Left ventricle myocardium inferior (tissue), 1 donor: ENCODE measurements around the gene SH3D21. TPM values are rescaled to one million over a fixed set of nuclear protein-coding genes. Genes with fewer than 3 reads are reported as not detected.
A peak's percentile ranks its signal among the peaks of the same experiment; 100 is the strongest.

Experiments used
- DNase-seq: peaks from one replicate; pipeline ENCODE4 v3.0.0-alpha.2; 2020
- H3K27ac ChIP-seq: fragments of 200-600 bp; replicated peaks from 2 replicates; pipeline ENCODE4 v1.8.0; 2021
- H3K27me3 ChIP-seq: fragments of 200-600 bp; 2 replicates; pipeline ENCODE4 v1.8.0; 2021; ENCODE audit warnings: low read depth
- H3K36me3 ChIP-seq: fragments of 200-600 bp; 2 replicates; pipeline ENCODE4 v1.8.0; 2021
- H3K4me1 ChIP-seq: fragments of 200-600 bp; 2 replicates; pipeline ENCODE4 v1.8.0; 2021
- H3K4me3 ChIP-seq: fragments of 200-600 bp; 2 replicates; pipeline ENCODE4 v1.8.0; 2021; ENCODE audit warnings: mild to moderate bottlenecking, moderate library complexity
- H3K9me3 ChIP-seq: fragments of 200-600 bp; replicated peaks from 2 replicates; pipeline ENCODE4 v1.8.0; 2021
- intact Hi-C: fragments of 100-400 bp; cut with micrococcal nuclease; formaldehyde crosslinking; loops from one replicate; pipeline ENCODE4 v1.11.0; 2022
- total RNA-seq: library from RNA; stranded (reverse); fragmentation: NEBNext Ultra II Directional; extraction: Animal tissue kit (Norgen Biotek cat#: 25700); gene quantifications from one replicate; pipeline ENCODE4 v1.2.1, GENCODE V29; 2021
- TF ChIP-seq, protein P1 (sequence below): fragments of 200-600 bp; IDR thresholded peaks from 2 replicates; pipeline ENCODE4 v1.8.0; 2021; ENCODE audit warnings: antibody characterized with exemption, mild to moderate bottlenecking, borderline replicate concordance
- donor health status: DM: no; HTN: yes; CAD: no; lungs with severe emphysema.

Gene SH3D21
- total RNA-seq, 1 donor from 2014 or later: 1.9 TPM

GRCh38 chr1:36341626-36342320, 35.6 kb downstream of the SH3D21 start:
- Histone ChIP-seq H3K27me3 (no peaks in the 10 kb centered on the region), H3K27ac (peak overlapping the region; percentile 51), H3K9me3 (no peaks in the 10 kb centered on the region), H3K4me3 (no peak overlapping the region), H3K4me1 (peaks cover 40% of the 10 kb centered on the region), H3K36me3 (peaks cover 52% of the 10 kb centered on the region)
- intact Hi-C loops: no loop called here
- DNase-seq: no peak
- TF ChIP-seq, protein P1, sequence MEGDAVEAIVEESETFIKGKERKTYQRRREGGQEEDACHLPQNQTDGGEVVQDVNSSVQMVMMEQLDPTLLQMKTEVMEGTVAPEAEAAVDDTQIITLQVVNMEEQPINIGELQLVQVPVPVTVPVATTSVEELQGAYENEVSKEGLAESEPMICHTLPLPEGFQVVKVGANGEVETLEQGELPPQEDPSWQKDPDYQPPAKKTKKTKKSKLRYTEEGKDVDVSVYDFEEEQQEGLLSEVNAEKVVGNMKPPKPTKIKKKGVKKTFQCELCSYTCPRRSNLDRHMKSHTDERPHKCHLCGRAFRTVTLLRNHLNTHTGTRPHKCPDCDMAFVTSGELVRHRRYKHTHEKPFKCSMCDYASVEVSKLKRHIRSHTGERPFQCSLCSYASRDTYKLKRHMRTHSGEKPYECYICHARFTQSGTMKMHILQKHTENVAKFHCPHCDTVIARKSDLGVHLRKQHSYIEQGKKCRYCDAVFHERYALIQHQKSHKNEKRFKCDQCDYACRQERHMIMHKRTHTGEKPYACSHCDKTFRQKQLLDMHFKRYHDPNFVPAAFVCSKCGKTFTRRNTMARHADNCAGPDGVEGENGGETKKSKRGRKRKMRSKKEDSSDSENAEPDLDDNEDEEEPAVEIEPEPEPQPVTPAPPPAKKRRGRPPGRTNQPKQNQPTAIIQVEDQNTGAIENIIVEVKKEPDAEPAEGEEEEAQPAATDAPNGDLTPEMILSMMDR: no peak

DNA sequence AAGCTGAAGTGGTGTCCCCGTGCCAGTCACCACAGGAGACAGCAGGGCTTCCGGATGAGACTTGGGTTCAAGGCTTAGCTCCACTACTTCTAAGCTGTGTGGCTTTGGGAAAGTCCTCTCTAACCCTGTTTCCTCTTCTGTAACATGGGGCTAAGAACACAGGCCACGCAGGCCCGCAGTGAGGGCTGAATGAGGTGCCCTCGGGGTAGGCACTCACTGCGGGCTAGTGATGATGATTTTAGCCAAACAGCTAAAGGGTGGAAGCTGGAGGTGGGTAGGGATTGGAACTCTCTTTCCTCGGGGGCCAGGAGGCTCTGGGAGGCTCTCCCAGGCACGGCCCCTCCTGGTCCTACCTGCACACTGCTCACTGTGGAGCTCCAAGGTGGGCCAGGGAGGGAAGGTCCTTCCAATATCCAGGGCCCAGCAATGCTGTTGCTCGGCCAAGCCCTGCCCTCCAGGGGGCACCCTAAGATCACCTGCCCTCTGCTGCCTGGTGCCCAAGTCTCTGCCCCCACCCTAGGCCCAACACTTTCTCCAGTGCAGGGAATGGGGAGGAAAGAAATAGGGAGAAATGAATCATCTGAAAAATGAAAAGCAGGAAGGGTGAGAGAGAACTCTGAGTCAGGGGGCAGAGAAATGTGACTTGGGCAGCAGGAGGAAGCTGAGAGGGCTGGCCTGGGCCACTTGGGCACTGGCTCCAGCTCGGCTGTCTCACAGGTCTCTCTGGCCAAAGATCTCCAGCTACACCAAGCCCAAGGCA, 36.4 kb downstream of the SH3D21 start:
- TF ChIP-seq, protein P1: peak; percentile 77
- H3K4me3 ChIP-seq: no peak overlapping the region
- no peaks in the 10 kb centered on the region for H3K27me3 ChIP-seq
- H3K27ac ChIP-seq: peak overlapping the region; percentile 51
- no peaks in the 10 kb centered on the region for H3K9me3 ChIP-seq
- H3K36me3 ChIP-seq: peaks cover 60% of the 10 kb centered on the region
- intact Hi-C loops: no loop called here
- no peak for DNase-seq
- H3K4me1 ChIP-seq: peaks cover 32% of the 10 kb centered on the region

GRCh38 chr1:36343651-36344394, 37.7 kb downstream of the SH3D21 start:
- TF ChIP-seq, protein P1: no peak
- peaks cover 22% of the 10 kb centered on the region for H3K4me1 ChIP-seq
- H3K9me3 ChIP-seq: no peaks in the 10 kb centered on the region
- no peak for DNase-seq
- peaks cover 72% of the 10 kb centered on the region for H3K36me3 ChIP-seq
- intact Hi-C loops: no loop called here
- H3K4me3 ChIP-seq: no peak overlapping the region
- H3K27me3 ChIP-seq: no peaks in the 10 kb centered on the region
- H3K27ac ChIP-seq: peak overlapping the region; percentile 51

DNA sequence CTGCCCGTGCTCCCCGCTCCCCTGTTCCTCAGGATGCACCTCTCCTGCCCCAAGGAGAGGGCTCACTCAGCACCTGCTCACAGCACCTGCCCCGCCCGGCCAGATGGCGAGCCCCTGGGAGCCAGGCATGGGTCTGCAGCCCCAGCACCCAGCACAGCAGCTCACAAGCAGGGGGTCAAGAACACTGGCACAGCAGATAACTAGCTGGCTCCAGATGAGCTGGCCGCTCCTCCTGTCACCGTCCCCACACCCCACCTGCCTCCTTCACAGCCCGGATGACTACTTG, 38.2 kb downstream of the SH3D21 start:
- no peaks in the 10 kb centered on the region for H3K9me3 ChIP-seq
- H3K27ac ChIP-seq: no peak overlapping the region
- TF ChIP-seq, protein P1: no peak
- H3K4me3 ChIP-seq: no peak overlapping the region
- H3K4me1 ChIP-seq: peaks cover 22% of the 10 kb centered on the region
- no peaks in the 10 kb centered on the region for H3K27me3 ChIP-seq
- H3K36me3 ChIP-seq: peaks cover 73% of the 10 kb centered on the region
- intact Hi-C loops: no loop called here
- no peak for DNase-seq

DNA sequence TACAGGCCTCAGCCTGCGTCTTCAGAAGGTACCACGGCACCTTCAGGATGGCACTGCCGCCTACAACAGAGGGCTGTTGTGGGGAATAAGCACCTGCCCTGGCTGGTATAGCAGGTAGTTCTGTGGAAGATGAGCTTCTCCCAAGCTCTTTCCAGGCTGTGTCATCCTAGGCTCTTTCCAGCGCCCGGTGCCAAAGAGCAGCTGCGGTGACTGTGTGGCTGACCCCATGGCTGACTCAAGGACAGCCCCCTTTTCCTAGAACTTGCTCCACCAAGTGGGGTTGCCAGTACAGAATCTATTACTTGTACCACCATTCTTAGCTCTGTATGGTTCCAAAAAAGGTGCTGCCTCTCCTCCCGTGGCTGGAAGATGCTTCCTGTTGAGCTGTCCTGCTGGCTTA, 39.2 kb downstream of the SH3D21 start:
- no peak for DNase-seq
- Histone ChIP-seq H3K4me1 (peaks cover 22% of the 10 kb centered on the region), H3K27me3 (no peaks in the 10 kb centered on the region), H3K27ac (no peak overlapping the region), H3K36me3 (peaks cover 73% of the 10 kb centered on the region), H3K9me3 (no peaks in the 10 kb centered on the region), H3K4me3 (no peak overlapping the region)
- TF ChIP-seq, protein P1: no peak
- intact Hi-C loops: no loop called here
